Measurements from ENCODE around the gene AFF4. TPM values are rescaled to one million over a fixed set of nuclear protein-coding genes. Genes with fewer than 3 reads are reported as not detected.

The AFF4 gene
- total and polyA plus RNA-seq, 4 donors: 8.9 to 103 (median 41.9) TPM

- Histone ChIP-seq H3K27me3 (ENCODE audit: control insufficient read depth in 3 of 3, insufficient read depth in 3 of 3, low read length in 2 of 3) (no peaks in the 10 kb centered on the region), H3K4me3 (no peak overlapping the region), H3K9me3 (ENCODE audit: control insufficient read depth in 4 of 4, insufficient read depth in 3 of 4, low read length in 3 of 4) (no peaks in the 10 kb centered on the region), H3K27ac (ENCODE audit: low read depth in 1 of 2, low read length in 1 of 2) (peak overlapping the region; percentile 1 to 38), H3K4me1 (ENCODE audit: control insufficient read depth in 5 of 5, insufficient read depth in 5 of 5, low read length in 5 of 5) (peaks cover 0 to 17% (median 7%) of the 10 kb centered on the region in 5 donors), H3K36me3 (ENCODE audit: control insufficient read depth in 4 of 4, insufficient read depth in 4 of 4, low read length in 4 of 4) (peaks cover 11 to 16% (median 12%) of the 10 kb centered on the region in 4 donors), H3K9ac (ENCODE audit: insufficient read depth in 1 of 2, low read length in 2 of 2) (no peak overlapping the region)
- TF ChIP-seq, protein P1, sequence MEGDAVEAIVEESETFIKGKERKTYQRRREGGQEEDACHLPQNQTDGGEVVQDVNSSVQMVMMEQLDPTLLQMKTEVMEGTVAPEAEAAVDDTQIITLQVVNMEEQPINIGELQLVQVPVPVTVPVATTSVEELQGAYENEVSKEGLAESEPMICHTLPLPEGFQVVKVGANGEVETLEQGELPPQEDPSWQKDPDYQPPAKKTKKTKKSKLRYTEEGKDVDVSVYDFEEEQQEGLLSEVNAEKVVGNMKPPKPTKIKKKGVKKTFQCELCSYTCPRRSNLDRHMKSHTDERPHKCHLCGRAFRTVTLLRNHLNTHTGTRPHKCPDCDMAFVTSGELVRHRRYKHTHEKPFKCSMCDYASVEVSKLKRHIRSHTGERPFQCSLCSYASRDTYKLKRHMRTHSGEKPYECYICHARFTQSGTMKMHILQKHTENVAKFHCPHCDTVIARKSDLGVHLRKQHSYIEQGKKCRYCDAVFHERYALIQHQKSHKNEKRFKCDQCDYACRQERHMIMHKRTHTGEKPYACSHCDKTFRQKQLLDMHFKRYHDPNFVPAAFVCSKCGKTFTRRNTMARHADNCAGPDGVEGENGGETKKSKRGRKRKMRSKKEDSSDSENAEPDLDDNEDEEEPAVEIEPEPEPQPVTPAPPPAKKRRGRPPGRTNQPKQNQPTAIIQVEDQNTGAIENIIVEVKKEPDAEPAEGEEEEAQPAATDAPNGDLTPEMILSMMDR (IDR thresholded peaks at IDR 0.05; ENCODE audit: control extremely low read depth, extremely low read depth): no peak
- no peak for DNase-seq
- 87 to 88% methylated on average over 5 of the region's 5 CpGs for WGBS, 2 donors
- ATAC-seq (ENCODE audit: insufficient read depth, low FRiP score): no peak
These were observed 91.8 kb downstream of the AFF4 start for GRCh38 chr5:132871459-132872284.

DNA sequence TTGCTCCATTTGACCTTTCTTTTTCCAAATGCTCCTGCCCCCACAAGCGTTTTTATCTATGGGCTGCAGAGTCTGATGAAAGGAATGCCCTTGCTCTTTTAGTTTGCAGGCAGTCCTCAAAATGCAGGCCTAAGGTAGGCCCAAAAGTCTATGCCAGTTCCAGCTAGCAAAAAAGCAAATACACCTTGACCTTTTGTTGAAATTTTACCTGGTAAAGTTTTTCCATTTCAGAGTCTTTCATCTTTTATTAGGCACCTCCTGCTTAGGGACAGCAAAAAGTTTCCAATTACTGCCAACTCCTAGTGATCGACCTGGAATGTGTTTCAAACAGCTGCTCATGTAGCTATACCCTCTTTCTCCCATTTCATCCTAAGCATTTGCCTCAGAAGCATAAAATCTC, 92.6 kb downstream of the AFF4 start:
- Histone ChIP-seq H3K27me3 (ENCODE audit: control insufficient read depth in 3 of 3, insufficient read depth in 3 of 3, low read length in 2 of 3) (no peaks in the 10 kb centered on the region), H3K27ac (ENCODE audit: low read depth in 1 of 2, low read length in 1 of 2) (peak overlapping the region in 1 of 2 donors; percentile 1), H3K9ac (ENCODE audit: insufficient read depth in 1 of 2, low read length in 2 of 2) (no peak overlapping the region), H3K4me3 (no peak overlapping the region), H3K4me1 (ENCODE audit: control insufficient read depth in 5 of 5, insufficient read depth in 5 of 5, low read length in 5 of 5) (peaks cover 0 to 11% (median 7%) of the 10 kb centered on the region in 5 donors), H3K36me3 (ENCODE audit: control insufficient read depth in 4 of 4, insufficient read depth in 4 of 4, low read length in 4 of 4) (peaks cover 9 to 16% (median 12%) of the 10 kb centered on the region in 4 donors), H3K9me3 (ENCODE audit: control insufficient read depth in 4 of 4, insufficient read depth in 3 of 4, low read length in 3 of 4) (no peaks in the 10 kb centered on the region)
- DNase-seq (no peak), ATAC-seq (ENCODE audit: insufficient read depth, low FRiP score) (no peak)
- TF ChIP-seq, protein P1 (IDR thresholded peaks at IDR 0.05; ENCODE audit: control extremely low read depth, extremely low read depth): no peak
- 83 to 91% methylated on average over 2 of the region's 2 CpGs for WGBS, 2 donors

GRCh38 chr5:132868754-132869153, 94.7 kb downstream of the AFF4 start:
- TF ChIP-seq, protein P1 (IDR thresholded peaks at IDR 0.05; ENCODE audit: control extremely low read depth, extremely low read depth): no peak
- Histone ChIP-seq H3K9ac (ENCODE audit: insufficient read depth in 1 of 2, low read length in 2 of 2) (no peak overlapping the region), H3K4me1 (ENCODE audit: control insufficient read depth in 5 of 5, insufficient read depth in 5 of 5, low read length in 5 of 5) (peaks cover 0 to 13% (median 10%) of the 10 kb centered on the region in 5 donors), H3K27me3 (ENCODE audit: control insufficient read depth in 3 of 3, insufficient read depth in 3 of 3, low read length in 2 of 3) (no peaks in the 10 kb centered on the region), H3K27ac (ENCODE audit: low read depth in 1 of 2, low read length in 1 of 2) (no peak overlapping the region), H3K4me3 (no peak overlapping the region), H3K9me3 (ENCODE audit: control insufficient read depth in 4 of 4, insufficient read depth in 3 of 4, low read length in 3 of 4) (no peaks in the 10 kb centered on the region), H3K36me3 (ENCODE audit: control insufficient read depth in 4 of 4, insufficient read depth in 4 of 4, low read length in 4 of 4) (peaks cover 9 to 16% (median 11%) of the 10 kb centered on the region in 4 donors)
- ATAC-seq (ENCODE audit: insufficient read depth, low FRiP score) (no peak), DNase-seq (no peak)
- 91 to 93% methylated on average over 4 of the region's 4 CpGs for WGBS, 2 donors

Measured in lung (tissue), 12 donors.